Breast epithelium (tissue), 3 donors: Measurements from ENCODE around the gene CADM1.

Source experiments
- POLR2A ChIP-seq: fragments of 450-650 bp; IDR thresholded peaks from one replicate; pipeline ENCODE4 v1.6.1; 2016; ENCODE audit warnings: antibody characterized with exemption, mild to moderate bottlenecking, moderate library complexity
- POLR2AphosphoS5 ChIP-seq, 3 donors: sonication (generic); formaldehyde crosslinking; IDR thresholded peaks; one replicate each; pipeline ENCODE4 v1.6.1; 2017; ENCODE audit warnings: antibody characterized with exemption in 3 of 3
- TF ChIP-seq, protein P1 (sequence below), 3 donors: fragments of 450-650 bp; IDR thresholded peaks; one replicate each; pipeline ENCODE4 v1.5.1; 2016 to 2017; ENCODE audit warnings: antibody characterized with exemption in 3 of 3, mild to moderate bottlenecking in 3 of 3, moderate library complexity in 3 of 3

GRCh38 chr11:115311949-115312348 is 192.3 kb downstream of the CADM1 start:
- TF ChIP-seq, protein P1, sequence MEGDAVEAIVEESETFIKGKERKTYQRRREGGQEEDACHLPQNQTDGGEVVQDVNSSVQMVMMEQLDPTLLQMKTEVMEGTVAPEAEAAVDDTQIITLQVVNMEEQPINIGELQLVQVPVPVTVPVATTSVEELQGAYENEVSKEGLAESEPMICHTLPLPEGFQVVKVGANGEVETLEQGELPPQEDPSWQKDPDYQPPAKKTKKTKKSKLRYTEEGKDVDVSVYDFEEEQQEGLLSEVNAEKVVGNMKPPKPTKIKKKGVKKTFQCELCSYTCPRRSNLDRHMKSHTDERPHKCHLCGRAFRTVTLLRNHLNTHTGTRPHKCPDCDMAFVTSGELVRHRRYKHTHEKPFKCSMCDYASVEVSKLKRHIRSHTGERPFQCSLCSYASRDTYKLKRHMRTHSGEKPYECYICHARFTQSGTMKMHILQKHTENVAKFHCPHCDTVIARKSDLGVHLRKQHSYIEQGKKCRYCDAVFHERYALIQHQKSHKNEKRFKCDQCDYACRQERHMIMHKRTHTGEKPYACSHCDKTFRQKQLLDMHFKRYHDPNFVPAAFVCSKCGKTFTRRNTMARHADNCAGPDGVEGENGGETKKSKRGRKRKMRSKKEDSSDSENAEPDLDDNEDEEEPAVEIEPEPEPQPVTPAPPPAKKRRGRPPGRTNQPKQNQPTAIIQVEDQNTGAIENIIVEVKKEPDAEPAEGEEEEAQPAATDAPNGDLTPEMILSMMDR (IDR thresholded peaks at IDR 0.05), result no peak
- no peak for TF ChIP-seq POLR2A
- no peak for TF ChIP-seq POLR2AphosphoS5 (IDR thresholded peaks at IDR 0.05)
